Embryonic facial prominence (tissue), 1 donor: ENCODE data around the gene EXOC4.
"Not testable (repeated sequence)": the region's sequence is repeated elsewhere in the genome, so short reads cannot be mapped to it uniquely, and the experiment has no call there.

Experiments
- DNase-seq: peaks from one replicate; pipeline ENCODE4 v3.0.0-alpha.2; 2016; ENCODE audit errors: extremely low spot score

Gene EXOC4

DNA sequence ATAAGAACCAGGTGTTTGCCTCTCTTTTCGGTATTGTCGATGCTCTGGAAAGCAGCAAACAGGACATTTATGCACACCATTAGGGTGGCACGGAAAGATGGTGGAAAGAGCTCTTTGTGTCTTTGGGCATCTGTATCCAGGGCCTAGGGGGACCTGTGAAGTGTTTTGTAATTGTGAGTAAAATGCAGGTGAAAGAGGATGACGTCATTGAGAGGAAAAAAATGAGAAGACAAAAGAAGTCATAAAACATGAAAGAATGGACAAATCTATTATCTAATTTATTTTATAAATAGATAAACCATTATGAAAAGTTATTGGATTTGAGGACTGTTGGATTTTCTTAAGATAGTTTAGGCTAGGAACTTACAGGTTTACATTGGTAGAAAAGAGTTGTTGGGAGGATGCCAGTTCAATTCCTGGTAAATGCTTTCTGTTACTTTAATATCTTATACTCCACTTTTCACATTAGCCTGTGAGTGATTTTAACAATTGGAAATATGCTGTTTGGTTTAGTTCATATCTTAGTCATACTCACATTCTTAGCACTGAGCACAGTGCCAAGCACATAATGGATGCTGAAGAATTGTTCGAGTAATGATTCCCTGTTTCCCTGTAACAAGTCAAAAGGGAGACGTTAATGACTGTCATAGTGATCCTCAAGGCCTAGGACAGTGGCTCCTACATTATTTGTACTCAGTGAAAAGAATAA, 62.6 kb downstream of the EXOC4 start:
- DNase-seq = no peak

DNA sequence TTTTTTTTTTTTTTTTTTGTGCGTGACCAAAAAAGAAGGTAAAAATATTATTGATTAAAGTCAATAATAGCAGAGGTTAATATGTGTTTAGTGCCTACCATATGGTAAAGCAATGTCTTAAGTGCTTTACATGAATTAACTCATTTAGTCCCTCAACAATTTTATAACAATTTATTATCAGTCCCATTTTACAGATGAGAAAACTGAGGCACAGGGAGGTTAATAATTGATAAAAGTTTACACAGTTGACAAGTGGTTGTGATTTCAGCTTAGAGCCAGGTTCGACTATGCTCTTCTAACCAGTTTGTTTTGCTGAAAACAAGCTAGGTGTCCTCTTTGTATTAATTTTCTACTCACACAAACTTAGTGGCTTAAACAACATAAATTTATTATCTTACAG, 67.0 kb downstream of the EXOC4 start:
- no peak for DNase-seq

DNA sequence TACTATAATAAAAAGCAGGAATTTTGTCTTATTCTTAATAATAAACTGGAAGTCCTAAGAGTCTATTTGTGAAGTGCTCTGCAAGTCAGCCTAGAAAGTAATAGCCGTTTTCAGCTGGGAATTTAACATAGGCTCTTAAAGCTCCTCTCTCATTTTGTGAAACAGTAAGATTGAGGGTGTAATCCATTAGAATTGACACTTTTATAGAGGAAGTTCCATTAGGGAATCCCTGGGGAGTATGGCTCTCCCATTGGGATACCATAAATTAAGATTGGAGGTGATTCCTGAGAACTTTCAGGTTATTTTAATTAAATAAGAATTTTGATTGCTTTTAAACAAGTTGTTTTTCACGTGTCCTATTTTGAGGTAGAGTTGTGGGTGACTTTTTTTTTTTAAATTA, 68.0 kb downstream of the EXOC4 start:
- DNase-seq = no peak

DNA sequence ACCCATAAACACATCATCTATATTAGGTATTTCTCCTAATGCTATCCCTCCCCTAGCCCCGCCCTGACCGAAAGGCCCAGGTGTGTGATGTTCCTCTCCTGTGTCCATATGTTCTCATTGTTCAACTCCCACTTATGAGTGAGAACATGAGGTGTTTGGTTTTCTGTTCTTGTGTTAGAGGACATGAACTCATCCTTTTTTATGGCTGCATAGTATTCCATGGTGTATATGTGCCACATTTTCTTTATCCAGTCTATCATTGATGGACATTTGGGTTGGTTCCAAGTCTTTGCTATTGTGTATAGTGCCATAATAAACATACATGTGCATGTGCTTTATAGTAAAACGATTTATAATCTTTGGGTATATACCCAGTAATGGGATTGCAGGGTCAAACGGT, 68.5 kb downstream of the EXOC4 start:
- DNase-seq = not testable (repeated sequence)

DNA sequence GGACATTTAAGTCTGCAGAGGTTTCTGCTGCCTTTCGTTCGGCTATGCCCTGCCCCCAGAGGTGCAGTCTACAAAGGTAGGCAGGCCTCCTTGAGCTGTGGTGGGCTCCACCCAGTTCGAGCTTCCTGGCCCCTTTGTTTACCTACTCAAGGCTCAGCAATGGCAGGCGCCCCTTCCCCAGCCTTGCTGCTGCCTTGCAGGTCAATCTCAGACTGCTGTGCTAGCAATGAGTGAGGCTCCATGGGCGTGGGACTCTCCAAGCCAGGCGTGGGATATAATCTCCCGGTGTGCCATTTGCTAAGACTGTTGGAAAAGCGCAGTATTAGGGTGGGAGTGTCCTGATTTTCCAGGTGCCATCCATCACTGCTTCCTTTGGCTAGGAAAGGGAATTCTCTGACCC, 73.9 kb downstream of the EXOC4 start:
- DNase-seq = not testable (repeated sequence)

DNA sequence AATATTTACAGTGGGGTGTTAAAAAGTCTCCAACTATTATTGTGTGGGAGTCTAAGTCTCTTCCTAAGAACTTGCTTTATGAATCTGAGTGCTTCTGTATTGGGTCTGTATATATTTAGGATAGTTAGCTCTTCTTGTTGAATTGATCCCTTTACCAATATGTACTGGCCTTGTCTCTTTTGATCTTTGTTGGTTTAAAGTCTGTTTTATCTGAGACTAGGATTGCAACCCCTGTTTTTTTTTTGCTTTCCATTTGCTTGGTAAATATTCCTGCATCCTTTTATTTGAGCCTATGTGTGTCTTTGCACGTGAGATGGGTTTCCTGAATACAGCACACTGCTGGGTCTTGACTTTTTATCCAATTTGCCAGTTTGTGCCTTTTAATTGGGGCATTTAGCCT, 75.1 kb downstream of the EXOC4 start:
- DNase-seq = not testable (repeated sequence)

DNA sequence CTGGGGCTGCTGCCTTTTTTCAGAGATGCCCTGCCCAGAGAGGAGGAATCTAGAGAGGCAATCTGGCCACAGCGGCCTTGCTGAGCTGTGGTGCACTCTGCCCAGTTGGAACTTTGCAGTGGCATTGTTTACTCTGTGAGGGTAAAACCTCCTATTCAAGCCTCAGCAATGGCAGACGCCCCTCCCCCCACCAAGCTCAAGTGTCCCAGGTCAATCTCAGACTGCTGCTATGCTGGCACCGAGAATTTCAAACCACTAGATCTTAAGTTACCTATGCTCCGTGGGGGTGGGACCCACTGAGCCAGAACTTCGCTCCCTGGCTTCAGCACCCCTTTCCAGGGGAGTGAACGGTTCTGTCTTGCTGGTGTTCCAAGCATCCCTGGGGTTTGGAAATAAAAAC, 77.2 kb downstream of the EXOC4 start:
- no peak for DNase-seq

DNA sequence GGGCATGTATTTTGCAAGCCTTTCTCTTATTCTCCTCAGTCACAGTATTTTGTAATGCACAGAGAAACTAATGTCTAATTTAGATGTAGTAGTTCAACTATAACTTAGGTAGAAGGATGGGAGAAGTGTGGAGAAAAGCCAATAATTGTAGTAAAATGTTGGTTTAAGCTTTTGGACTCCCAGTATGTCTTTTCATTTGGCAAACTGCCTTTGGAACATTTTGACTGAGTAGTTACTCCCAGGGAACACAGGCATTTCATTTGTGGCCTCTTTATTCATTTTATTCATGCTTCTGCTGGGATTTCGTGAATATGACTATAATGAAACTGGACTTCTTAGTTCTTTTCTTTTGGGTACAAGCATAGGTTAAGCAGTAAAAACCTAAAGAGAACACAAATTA, 79.0 kb downstream of the EXOC4 start:
- no peak for DNase-seq

DNA sequence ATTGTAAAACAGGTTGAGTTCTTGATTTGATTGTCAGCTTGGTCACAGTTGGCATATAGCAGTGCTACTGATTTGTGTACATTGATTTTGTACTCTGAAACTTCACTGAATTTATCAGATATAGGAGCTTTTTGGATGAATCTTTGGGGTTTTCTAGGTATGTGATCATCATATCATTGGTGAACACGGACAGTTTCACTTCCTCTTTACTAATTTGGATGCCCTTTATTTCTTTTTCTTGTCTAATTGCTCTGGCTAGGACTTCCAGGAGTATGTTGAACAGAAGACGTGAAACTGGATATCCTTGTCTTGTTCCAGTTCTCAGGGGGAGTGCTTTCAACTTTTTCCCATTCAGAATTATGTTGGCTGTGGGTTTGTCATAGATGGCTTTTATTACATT, 86.9 kb downstream of the EXOC4 start:
- DNase-seq = no peak

DNA sequence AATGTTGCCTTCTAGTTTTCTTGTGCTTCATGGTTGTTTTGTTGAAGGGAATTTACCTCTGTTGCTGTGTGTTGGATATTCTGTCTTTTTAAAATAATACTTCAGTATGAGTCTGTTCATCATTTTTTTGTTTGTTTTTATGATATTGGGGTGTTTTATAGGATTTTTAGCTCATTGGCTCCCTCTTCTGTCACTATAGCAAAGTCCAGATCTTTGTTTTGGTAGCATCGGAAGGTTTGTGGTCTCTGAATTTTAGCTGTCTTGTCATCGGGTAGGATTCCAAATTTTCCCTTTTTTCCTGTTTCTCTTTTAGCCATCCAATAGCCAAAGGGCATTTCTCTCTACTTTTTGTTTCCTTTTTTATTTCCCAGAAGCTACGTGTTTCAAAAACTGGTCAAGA, 91.4 kb downstream of the EXOC4 start:
- DNase-seq = no peak

DNA sequence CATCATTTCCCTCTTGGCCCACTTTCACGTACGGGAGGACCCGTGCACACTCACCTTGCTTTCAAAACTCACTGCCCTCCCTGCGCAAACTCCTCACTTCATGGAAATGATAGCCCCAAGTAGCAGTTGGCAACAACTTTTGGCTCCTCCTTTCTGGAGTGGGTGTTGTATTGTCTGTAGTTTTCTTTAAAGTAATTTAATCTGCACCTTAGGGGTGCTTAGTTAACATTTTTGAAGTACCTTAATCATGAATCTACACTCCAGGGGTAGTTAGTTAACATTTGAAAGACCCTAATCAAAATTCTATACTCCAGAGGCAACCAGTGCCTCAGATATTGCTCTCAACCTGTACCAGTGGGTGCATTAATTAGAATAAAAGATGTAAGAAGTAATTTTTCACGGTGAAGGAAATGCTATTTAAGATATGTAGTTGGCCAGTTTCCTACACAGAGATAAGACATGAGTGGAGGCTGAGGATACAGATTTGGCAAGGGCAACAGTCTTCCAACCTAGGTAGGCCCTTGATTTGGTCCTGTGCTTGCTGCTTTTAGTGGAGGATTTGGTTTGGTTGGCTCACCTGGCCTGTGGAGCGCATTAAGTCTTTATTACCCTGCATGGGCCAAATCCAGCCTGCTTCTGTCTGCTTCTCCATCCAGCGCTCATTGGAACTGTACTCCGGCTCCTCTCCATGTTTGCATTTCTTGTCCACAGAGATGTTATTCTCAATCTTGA, 93.0 kb downstream of the EXOC4 start:
- no peak for DNase-seq

DNA sequence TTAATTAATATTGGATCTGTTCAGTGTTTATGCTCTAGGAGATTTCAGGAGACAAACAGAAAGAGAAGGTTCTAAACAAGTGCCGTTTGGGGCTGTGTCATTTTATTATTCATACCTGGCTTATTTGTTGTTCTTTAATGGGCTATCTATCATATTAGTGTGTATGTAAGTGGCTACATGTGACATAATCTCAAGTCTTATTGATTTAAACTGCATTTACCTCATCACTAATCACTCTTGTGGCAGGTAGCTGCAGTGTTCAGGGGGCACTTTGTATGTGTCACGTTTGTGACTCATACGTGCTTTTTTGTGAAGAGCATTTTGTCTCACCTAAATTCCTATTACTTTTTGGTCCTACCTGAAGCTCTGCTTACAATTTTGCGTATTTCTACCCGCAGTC, 95.4 kb downstream of the EXOC4 start:
- no peak for DNase-seq

DNA sequence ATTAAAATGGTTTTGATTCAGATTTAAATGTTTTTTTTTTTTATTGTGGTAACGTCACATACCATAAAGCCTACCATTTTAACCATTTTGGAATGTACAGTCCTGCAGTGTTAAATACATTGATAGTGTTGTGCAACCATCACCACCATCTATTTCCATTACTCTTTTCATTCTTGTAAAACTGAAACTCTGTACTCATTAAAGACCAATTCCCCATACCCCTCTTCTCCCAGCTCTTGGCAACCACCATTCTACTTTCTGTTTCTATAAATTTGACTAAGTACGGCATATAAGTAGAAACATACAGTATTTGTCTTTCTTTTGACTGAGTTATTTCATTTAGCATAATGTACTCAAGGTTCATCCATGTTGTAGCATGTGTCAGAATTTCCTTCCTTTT, 96.2 kb downstream of the EXOC4 start:
- DNase-seq = no peak

DNA sequence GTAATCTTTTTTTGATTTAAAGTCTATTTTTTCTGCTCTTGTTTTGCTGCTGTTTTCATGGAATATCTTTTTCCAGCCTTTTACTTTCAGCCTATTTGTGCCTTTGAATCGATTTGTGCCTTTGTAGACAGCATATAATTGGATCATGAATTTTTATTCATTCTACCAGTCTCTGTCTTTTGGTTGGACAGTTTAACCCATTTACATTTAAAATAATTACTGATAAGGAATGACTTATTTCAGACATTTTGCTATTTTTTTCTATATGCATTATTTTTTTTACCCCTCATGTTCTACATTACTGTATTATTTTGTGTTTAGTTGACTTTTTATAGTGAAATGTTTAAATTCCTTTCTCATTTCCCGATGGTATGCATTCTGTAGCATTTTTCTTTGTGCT, 99.6 kb downstream of the EXOC4 start:
- no peak for DNase-seq

DNA sequence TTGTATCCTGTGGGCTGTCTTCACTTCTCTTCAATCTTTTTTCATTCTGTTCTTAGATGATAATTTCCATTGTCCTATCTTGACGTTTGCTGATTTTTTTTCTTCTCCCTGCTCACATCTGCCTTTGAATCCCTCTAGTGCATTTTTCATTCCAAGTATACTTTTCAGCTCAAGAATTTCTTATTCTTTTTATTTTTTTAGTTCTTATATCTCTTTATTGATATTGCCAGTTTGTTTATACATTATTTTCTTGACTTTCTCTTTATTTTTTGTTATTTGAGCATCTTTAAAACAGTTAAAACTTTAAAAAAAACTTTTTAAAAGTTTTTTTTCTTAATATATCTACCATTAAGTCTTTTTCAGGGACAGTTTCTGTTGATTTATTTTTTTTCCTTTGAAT, 100.9 kb downstream of the EXOC4 start:
- DNase-seq = no peak

DNA sequence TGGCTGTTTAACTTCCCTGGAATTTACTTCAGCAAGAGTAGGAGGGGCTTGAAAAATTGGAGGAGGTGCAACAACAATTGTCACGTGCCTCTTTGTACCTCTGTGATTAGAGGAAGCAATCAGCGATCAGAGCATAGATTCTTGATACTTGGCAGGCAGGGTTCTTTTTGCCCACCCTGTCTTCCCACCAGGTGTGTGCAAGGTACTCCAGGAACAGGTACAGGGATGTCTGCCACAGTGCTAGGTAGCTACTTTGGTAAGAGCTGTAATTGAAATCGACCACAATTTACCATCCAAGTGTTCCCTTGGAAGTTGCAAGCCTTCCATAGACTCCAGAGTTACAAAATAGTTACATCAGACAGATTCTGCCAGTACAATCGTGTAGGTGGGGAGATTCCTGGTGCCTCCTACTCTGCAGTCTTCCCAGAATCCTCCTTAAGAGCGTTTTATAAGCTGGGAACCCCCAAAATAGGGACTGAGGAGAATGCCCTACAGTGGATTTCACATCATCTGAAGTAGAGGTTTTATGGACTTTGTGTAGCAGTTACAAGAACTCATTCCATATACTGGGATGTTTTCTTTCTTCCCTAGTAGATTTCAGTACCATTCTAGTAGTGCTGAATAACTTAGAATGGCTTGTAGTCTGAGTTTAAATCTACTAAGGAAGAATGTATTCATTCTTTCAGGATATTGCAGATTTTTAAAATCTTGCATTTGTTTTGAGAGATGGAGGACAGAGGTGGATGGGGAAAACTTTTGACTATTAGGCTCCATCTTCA, 101.9 kb downstream of the EXOC4 start:
- DNase-seq = no peak

DNA sequence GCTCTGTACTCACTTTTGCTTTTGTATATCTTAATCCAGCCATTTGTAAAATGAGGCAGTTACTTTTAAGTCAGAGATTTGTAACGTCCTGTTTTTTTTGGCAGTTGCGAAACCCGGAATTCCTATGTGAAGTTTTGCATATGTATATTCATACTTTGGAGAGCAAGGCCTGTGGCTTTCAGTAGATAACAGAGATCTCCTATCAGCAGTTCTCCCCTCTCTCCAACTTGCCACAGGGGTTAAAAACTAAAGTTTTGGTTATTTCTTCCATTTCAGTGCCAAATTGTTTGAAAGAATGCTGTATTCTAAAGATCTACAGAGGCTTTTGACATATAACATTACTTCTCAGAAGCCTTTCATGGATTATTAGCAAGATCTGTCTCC, 102.4 kb downstream of the EXOC4 start:
- no peak for DNase-seq

DNA sequence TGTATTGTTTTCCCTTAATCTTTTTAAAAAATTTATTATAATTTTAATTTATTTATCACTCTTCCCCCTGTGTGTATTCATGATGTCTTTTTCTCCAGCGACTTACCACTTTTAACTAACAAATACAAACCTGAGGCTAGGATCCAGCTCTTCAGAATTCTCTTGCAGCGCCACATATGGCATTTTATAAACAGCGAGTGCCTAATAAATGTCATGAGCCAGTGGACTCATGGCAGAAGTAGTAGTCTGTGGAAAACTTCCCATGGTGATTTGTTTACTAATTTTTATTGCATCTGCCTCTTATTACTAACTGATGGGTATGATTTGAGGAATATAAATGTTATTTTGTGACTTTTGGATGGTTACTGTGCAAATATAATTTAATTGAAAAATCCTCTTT, 102.9 kb downstream of the EXOC4 start:
- no peak for DNase-seq

DNA sequence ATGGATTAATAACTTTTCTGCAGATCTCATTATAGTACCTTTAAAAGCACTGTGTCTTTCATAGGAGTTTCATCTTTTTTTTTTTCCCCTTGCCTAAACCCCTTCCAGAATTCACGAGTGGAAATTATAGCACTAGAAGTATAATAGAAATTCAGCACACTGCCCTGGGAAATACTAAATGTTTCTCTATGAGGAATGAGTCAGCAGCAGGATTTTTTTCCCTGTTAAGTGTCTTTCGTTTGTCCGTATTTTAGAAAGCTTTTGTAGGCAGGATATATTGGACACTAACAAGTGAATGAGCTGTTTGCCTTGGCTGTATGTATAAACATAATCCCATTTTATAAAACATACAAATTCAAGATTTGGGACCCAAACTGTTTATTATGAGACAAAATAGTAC, 105.8 kb downstream of the EXOC4 start:
- no peak for DNase-seq

DNA sequence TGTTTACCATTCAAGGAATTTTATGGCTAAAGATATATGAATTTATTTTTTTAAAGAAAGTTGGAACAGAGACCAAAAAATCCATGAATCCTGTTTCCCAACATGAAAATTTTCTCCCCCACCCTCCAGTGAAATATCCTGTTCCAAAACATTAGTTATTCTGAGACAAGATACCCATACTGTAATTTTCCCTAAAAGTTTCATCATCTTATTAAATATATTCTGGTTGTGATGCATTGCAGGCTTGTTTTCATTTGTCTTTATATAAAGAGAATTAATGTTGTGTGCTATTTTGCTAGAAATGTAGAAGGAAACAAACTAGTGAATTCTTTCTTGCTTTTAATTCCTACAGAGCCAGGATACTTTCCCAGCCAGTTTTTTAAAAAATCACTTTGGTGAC, 106.6 kb downstream of the EXOC4 start:
- DNase-seq = no peak

DNA sequence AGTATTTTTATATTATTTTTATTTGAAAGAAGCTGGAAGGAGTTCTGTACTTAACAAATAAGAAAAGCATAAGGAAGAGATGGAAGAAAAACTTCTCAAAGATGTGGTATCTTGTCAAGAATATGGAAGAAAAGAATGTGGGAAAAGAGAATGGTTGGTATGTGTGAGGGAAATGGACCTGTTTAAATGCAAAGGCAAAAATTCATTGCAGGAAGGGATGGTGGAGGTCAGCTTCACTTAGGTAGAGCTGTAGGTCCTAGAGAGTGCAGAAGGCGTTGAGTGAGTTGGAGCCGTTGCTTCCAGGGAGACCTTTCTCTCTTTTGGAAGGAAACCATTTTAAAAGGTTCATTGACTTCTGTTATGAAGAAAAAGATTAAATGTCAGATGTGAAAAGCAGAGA, 107.3 kb downstream of the EXOC4 start:
- DNase-seq = no peak

DNA sequence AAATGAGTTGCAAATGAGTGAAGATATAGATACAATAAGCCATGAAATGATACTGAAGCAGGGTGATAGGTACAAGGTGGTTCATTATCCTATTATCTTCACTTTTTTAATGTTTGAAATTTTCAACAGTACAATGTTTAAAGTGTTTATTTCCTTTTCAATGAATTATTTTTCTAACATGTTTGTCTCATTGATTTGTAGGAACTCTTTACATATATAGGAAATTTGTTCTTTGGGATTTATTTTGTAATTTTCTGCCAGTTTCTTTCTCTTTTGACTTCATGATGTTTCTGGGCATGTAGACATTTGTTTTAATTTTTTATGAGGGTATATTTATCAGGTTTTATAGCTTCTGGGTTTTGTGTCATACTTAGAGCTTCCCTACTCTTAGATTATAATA, 108.9 kb downstream of the EXOC4 start:
- no peak for DNase-seq
